HG02852 (cell line): ENCODE data around the gene IL7R.
"Not testable (repeated sequence)": the region's sequence is repeated elsewhere in the genome, so short reads cannot be mapped to it uniquely, and the experiment has no call there.

Experiments
- ATAC-seq: cut with Tn5 transposase; IDR thresholded peaks from one replicate; pipeline ENCODE4 v1.9.1; 2021; ENCODE audit warnings: mild to moderate bottlenecking, moderate library complexity; ENCODE audit not compliant: unreplicated experiment

Gene IL7R

DNA sequence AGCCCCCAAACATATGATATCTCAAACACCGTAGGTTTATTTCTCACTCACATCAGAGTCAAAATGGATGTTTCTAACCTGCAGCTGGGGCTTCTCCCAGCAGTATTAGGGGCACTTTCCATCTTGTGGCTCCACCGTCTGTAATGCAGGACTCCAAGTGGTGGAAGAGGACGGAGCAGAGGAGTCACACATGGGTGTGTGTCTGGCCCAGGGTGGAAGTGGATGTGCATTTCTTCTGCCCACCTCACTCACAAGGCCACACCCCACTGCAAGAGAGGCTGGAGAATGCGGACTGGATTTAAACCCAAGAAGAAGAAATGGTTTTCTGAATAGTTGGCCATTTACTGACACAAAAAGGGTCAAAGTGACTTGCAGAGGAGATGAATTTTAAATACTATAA is 13.9 kb downstream of the IL7R start:
- ATAC-seq, result no peak

DNA sequence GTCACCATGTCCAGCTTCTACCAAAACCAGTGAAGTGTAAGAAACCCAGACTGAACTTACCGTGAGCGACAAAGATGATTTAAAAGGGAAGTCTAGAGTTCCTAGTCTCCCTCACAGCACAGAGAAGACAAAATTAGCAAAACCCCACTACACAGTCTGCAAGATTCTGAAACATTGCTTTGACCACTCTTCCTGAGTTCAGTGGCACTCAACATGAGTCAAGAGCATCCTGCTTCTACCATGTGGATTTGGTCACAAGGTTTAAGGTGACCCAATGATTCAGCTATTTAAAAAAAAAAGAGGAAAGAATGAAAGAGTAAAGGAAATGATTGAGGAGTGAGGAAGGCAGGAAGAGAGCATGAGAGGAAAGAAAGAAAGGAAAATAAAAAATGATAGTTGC is 19.8 kb downstream of the IL7R start:
- ATAC-seq, result peak; percentile 69

DNA sequence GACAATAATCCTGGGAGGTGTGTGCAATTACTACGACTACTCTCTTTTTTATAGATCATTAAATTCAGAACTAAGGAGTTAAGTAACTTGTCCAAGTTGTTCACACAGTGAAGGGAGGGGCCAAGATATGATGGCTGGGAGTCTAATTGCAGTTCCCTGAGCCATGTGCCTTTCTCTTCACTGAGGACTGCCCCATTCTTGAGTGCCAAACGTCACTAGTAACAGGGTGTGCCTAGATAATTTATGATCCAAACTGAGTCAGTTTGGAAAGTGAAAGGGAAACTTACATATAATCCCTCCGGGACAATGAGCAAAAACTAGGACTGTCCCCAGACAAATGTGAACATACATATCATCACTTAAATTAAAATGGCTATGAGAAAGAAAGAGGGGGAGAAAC is 20.2 kb downstream of the IL7R start:
- no peak for ATAC-seq

DNA sequence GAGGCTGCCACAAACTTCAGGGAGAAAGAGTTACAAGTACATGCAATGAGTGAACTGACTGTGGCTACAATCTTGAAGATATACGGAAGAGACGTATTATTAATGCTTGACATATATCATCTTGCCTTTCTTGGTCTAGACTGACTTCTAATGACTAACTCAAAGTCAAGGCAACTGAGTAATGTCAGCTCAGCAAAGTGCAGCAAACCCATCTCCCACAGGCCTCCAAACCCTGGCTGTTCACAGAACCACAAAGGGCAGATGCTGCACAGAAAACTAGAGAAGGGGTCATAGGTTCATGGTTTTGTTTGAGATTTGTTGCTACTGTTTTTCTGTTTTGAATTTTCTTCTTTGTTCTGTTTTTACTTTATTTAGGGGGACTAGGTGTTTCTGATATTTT is 21.0 kb downstream of the IL7R start:
- ATAC-seq, result no peak

DNA sequence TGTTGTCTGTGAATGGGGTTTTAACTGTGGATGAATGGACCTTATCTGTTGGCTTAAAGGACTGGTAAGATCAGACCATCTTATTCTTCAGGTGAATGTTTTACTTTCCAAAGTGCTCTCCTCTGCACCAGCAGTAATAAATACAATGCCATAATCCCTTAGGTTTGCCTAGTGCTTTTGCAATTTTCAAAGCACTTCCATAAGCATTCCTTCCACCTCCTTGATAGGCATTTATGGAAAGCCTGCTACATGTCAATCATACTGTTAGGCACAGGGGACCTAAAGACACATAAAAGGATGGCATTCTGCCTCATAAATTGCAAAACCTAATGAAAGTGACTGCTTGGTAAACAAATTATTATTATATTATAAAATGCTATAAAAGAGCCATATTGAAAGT is 21.4 kb downstream of the IL7R start:
- no peak for ATAC-seq

- no peak for ATAC-seq
Observed at GRCh38 chr5:35879096-35879495, 22.4 kb downstream of the IL7R start.

- no peak for ATAC-seq
Observed at GRCh38 chr5:35879649-35880048, 23.0 kb downstream of the IL7R start.

GRCh38 chr5:35880156-35880555 is 23.5 kb downstream of the IL7R start:
- ATAC-seq, result no peak

- no peak for ATAC-seq
Observed at GRCh38 chr5:35881758-35882157, 25.1 kb downstream of the IL7R start.

DNA sequence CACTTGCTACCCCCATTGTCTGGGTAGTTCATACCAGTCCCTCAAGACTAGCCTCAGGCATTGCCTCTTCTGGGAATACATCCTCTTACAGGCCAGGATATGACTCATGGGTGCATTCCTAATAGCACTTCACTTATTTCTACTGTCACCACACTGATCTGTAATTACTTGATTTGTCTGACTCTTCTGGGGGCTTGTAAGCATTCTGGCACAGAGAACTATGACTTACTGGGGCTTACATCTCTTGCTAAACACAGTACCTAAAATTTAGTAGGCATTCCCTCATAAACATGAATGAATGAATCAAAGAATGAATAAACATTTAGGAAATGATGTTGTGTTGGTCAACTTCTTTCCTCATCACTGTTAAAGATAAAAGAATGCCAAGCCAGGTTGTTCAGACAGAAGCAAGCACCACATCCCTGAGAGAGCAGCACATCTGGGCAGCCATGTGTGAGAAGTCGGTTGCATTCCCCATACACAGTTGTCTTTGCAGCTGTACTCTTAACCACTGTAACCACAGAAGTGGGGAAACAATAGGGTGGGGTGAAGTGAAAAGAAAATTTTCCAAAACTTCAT is 27.6 kb downstream of the IL7R start:
- ATAC-seq, result peak; percentile 87

GRCh38 chr5:35884773-35885172 is 28.1 kb downstream of the IL7R start:
- ATAC-seq, result peak; percentile 27

- ATAC-seq, result no peak
Observed at GRCh38 chr5:35886381-35886780, 29.7 kb downstream of the IL7R start.

DNA sequence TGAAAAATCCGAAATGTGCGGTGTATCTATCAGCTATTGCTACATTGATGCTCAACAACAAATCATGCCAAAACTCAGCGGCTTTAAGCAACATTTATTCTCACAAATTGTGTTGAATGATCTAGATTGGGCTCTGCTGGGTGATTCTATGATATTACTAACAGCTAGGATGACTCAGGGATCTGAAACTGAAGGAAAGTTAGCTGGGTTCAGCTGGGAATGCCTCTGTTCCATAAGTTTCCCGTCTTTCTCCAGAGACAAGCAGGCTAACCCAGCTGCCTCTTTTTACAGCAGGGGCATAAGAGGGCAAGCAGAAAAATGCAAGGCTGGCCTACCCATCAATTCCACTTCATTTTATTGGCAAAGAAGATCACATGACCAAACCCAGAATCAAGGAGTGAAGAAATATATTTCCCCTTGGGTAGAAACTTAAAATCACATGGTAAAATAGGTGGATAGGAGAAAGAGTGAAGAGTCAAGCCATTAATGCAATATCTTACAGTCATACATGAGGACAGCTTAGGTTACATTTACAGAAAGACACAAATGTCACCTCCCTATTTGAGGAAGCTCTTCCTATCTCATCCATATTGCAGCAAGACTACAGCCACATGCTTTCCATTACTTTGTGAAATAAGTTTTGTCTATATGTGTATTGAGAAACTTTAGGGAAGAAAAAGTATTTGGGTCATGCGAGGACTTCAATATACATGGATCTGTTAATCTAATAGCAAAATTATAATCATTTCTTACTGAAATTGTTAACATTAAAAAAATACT is 30.8 kb downstream of the IL7R start:
- ATAC-seq, result no peak

GRCh38 chr5:35890021-35891020 is 33.6 kb downstream of the IL7R start:
- no peak for ATAC-seq

GRCh38 chr5:35892799-35893198 is 36.1 kb downstream of the IL7R start:
- not testable (repeated sequence) for ATAC-seq

- ATAC-seq, result no peak
Observed at GRCh38 chr5:35894131-35894530, 37.4 kb downstream of the IL7R start.

- ATAC-seq, result no peak
Observed at GRCh38 chr5:35898952-35899660, 42.4 kb downstream of the IL7R start.

- no peak for ATAC-seq
Observed at GRCh38 chr5:35899800-35900199, 43.1 kb downstream of the IL7R start.

DNA sequence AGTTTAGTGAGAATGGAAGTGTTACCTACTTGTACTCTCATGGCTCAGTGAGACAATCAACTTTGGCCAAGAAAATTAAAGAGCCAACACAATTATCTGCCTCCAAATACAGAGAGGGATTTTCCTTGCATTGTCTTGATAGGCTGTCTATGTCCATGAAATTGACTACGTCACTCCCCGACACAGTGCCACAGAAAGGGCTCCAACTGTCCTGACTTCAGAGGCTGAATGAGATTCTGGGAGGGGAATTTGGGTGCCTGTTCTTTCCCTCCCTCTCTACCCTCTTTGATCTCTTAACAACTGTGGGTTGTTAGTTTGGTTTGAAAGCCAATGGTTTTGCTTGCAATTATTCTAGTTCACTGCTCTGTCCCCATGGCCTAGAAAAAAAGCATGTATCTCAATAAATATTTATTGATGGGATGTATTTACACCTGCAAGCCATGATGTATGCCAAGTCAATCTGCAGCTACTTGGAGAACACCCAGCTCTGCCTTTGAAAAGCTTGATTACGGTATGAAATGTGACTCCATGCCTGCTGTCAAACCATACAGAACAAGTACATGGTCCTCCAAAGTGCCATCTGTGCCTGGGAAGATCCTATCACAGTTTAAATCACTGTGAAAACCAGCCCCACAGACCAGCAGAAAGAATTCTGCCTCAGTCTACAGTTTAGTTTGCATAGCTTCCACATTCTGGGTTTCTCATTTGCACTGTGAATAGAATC is 44.4 kb downstream of the IL7R start:
- no peak for ATAC-seq

- ATAC-seq, result peak; percentile 70
Observed at GRCh38 chr5:35902046-35902672, 45.5 kb downstream of the IL7R start.
